GM12878 (cell line): ENCODE measurements around the gene TTLL4.

Source experiments
- ATF2 ChIP-seq: IDR thresholded peaks from 2 replicates; pipeline ENCODE4 v1.6.1; 2012; ENCODE audit warnings: low read length, inconsistent platforms
- CBFB ChIP-seq: IDR thresholded peaks from 2 replicates; pipeline ENCODE4 v1.6.1; 2016; ENCODE audit warnings: antibody characterized with exemption, low read depth
- CTCF ChIP-seq, 3 experiments: IDR thresholded peaks in 2 of 3; conservative IDR thresholded peaks in 1 of 3; 2 replicates each; pipeline ENCODE4 v1.5.1; 2011; ENCODE audit warnings: low read depth in 3 of 3, low read length in 3 of 3, mild to moderate bottlenecking in 3 of 3, control low read depth in 2 of 3, moderate library complexity in 2 of 3, inconsistent platforms in 1 of 3, mixed read lengths in 1 of 3; ENCODE audit not compliant: control insufficient read depth in 2 of 3, insufficient read depth in 1 of 3; ENCODE audit errors: extremely low read depth in 1 of 3
- GATAD2B ChIP-seq: fragments of 450-650 bp; conservative IDR thresholded peaks from 2 replicates; pipeline ENCODE4 v1.6.1; 2017; ENCODE audit warnings: low read depth, mild to moderate bottlenecking, moderate library complexity
- MEF2B ChIP-seq: fragments of 450-650 bp; IDR thresholded peaks from 2 replicates; pipeline ENCODE4 v1.6.1; 2018; ENCODE audit warnings: mild to moderate bottlenecking, moderate library complexity; ENCODE audit not compliant: partially characterized antibody, poor library complexity, severe bottlenecking
- NR2C2 ChIP-seq: IDR thresholded peaks from 2 replicates; pipeline ENCODE4 v1.6.1; 2011; ENCODE audit warnings: borderline replicate concordance, low read depth; ENCODE audit not compliant: control insufficient read depth, insufficient read length
- TAF1 ChIP-seq: IDR thresholded peaks from 2 replicates; pipeline ENCODE4 v1.6.1; 2011; ENCODE audit warnings: mild to moderate bottlenecking, low read depth, low read length, borderline replicate concordance
- TF ChIP-seq, protein P1 (sequence below): IDR thresholded peaks from 2 replicates; pipeline ENCODE4 v1.6.1; 2012; ENCODE audit warnings: mild to moderate bottlenecking, low read depth, low read length
- TF ChIP-seq, protein P2 (sequence below): IDR thresholded peaks from 2 replicates; pipeline ENCODE4 v1.6.1; 2011; ENCODE audit warnings: low read depth, mild to moderate bottlenecking, low read length, moderate library complexity, borderline replicate concordance; ENCODE audit errors: extremely low read depth
- TF ChIP-seq, protein P3 (sequence below): IDR thresholded peaks from 2 replicates; pipeline ENCODE4 v1.6.1; 2012; ENCODE audit warnings: low read depth, low read length, improper control_type of control experiment

DNA sequence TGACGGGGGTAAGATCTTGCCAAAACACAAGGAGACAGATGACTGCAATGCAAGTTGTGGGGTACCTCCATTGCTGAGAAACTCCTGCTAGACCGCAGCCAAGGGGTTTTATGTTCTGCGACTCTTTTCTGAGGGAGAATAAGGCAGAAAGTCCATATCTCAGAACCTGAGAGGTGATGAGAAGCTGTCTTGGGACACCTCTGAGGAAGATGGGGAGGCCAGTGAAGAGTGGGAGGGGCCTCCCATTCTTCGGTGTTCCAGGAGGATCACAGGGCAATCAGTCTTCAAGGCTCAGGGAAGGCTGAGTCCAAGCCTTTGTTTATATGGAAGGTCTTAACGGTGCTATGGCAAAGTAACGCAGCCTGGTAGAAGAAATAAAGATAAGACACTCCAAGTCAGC is 89.4 kb downstream of the TTLL4 start:
- no peak for TF ChIP-seq TAF1
- TF ChIP-seq, protein P1, sequence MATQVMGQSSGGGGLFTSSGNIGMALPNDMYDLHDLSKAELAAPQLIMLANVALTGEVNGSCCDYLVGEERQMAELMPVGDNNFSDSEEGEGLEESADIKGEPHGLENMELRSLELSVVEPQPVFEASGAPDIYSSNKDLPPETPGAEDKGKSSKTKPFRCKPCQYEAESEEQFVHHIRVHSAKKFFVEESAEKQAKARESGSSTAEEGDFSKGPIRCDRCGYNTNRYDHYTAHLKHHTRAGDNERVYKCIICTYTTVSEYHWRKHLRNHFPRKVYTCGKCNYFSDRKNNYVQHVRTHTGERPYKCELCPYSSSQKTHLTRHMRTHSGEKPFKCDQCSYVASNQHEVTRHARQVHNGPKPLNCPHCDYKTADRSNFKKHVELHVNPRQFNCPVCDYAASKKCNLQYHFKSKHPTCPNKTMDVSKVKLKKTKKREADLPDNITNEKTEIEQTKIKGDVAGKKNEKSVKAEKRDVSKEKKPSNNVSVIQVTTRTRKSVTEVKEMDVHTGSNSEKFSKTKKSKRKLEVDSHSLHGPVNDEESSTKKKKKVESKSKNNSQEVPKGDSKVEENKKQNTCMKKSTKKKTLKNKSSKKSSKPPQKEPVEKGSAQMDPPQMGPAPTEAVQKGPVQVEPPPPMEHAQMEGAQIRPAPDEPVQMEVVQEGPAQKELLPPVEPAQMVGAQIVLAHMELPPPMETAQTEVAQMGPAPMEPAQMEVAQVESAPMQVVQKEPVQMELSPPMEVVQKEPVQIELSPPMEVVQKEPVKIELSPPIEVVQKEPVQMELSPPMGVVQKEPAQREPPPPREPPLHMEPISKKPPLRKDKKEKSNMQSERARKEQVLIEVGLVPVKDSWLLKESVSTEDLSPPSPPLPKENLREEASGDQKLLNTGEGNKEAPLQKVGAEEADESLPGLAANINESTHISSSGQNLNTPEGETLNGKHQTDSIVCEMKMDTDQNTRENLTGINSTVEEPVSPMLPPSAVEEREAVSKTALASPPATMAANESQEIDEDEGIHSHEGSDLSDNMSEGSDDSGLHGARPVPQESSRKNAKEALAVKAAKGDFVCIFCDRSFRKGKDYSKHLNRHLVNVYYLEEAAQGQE: no peak
- TF ChIP-seq CTCF (IDR thresholded peaks at IDR 0.05 in 2 of 3, conservative IDR thresholded peaks at IDR 0.05 in 1 of 3; ENCODE audit: control insufficient read depth in 2 of 3, extremely low read depth in 1 of 3, insufficient read depth in 1 of 3, low read depth in 3 of 3, low read length in 3 of 3): no peak
- TF ChIP-seq MEF2B: no peak
- TF ChIP-seq ATF2: no peak
- TF ChIP-seq NR2C2: no peak
- TF ChIP-seq, protein P2, sequence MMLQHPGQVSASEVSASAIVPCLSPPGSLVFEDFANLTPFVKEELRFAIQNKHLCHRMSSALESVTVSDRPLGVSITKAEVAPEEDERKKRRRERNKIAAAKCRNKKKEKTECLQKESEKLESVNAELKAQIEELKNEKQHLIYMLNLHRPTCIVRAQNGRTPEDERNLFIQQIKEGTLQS: no peak
- TF ChIP-seq CBFB: no peak
- TF ChIP-seq, protein P3, sequence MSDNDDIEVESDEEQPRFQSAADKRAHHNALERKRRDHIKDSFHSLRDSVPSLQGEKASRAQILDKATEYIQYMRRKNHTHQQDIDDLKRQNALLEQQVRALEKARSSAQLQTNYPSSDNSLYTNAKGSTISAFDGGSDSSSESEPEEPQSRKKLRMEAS: no peak
- TF ChIP-seq GATAD2B: no peak
